Measurements from ENCODE around the gene LHFPL3. TPM values are rescaled to one million over a fixed set of nuclear protein-coding genes. Genes with fewer than 3 reads are reported as not detected.
A peak's percentile ranks its signal among the peaks of the same experiment; 100 is the strongest.

LHFPL3 gene
- total RNA-seq, 2 donors from 2014 or later: not detected

- no peak for TF ChIP-seq CTCF (IDR thresholded peaks at IDR 0.05)
- no peak overlapping the region for H3K27ac ChIP-seq
- ATAC-seq (ENCODE audit: insufficient number of reproducible peaks, low FRiP score, low read depth) (no peak), DNase-seq (ENCODE audit: low spot score) (no peak)
- H3K36me3 ChIP-seq: no peaks in the 10 kb centered on the region
- no peaks in the 10 kb centered on the region for H3K27me3 ChIP-seq (replicated peaks; ENCODE audit: insufficient read depth)
- no peak overlapping the region for H3K4me3 ChIP-seq
- H3K9me3 ChIP-seq: no peaks in the 10 kb centered on the region
- H3K4me1 ChIP-seq (ENCODE audit: control insufficient read depth in 1 of 2, low read depth in 2 of 2): peaks cover 0 to 16% of the 10 kb centered on the region in 2 donors
Observed at GRCh38 chr7:104940023-104940710, 611.8 kb downstream of the LHFPL3 start.

- H3K27me3 ChIP-seq (replicated peaks; ENCODE audit: insufficient read depth): no peaks in the 10 kb centered on the region
- H3K4me1 ChIP-seq (ENCODE audit: control insufficient read depth in 1 of 2, low read depth in 2 of 2): peaks cover 8 to 31% of the 10 kb centered on the region in 2 donors
- H3K27ac ChIP-seq: peak overlapping the region; percentile 82 to 90
- no peak for TF ChIP-seq CTCF (IDR thresholded peaks at IDR 0.05)
- H3K9me3 ChIP-seq: no peaks in the 10 kb centered on the region
- no peak overlapping the region for H3K4me3 ChIP-seq
- no peaks in the 10 kb centered on the region for H3K36me3 ChIP-seq
- no peak for ATAC-seq (ENCODE audit: insufficient number of reproducible peaks, low FRiP score, low read depth)
- DNase-seq (ENCODE audit: low spot score): no peak
Observed at GRCh38 chr7:104943502-104944343, 615.3 kb downstream of the LHFPL3 start.

GRCh38 chr7:104945599-104945956 lies 617.2 kb downstream of the LHFPL3 start:
- ATAC-seq (ENCODE audit: insufficient number of reproducible peaks, low FRiP score, low read depth): no peak
- Histone ChIP-seq H3K4me3 (peak overlapping the region; percentile 66), H3K9me3 (no peaks in the 10 kb centered on the region), H3K27ac (peak overlapping the region; percentile 82 to 90), H3K4me1 (ENCODE audit: control insufficient read depth in 1 of 2, low read depth in 2 of 2) (peaks cover 8 to 37% of the 10 kb centered on the region in 2 donors), H3K36me3 (no peaks in the 10 kb centered on the region), H3K27me3 (replicated peaks; ENCODE audit: insufficient read depth) (no peaks in the 10 kb centered on the region)
- DNase-seq (ENCODE audit: low spot score): no peak
- no peak for TF ChIP-seq CTCF (IDR thresholded peaks at IDR 0.05)

GRCh38 chr7:104946338-104946737 lies 617.9 kb downstream of the LHFPL3 start:
- H3K36me3 ChIP-seq: no peaks in the 10 kb centered on the region
- H3K27me3 ChIP-seq (replicated peaks; ENCODE audit: insufficient read depth): no peaks in the 10 kb centered on the region
- H3K4me1 ChIP-seq (ENCODE audit: control insufficient read depth in 1 of 2, low read depth in 2 of 2): peaks cover 11 to 44% of the 10 kb centered on the region in 2 donors
- ATAC-seq (ENCODE audit: insufficient number of reproducible peaks, low FRiP score, low read depth) (no peak), DNase-seq (ENCODE audit: low spot score) (no peak)
- peak overlapping the region; percentile 82 to 90 for H3K27ac ChIP-seq
- H3K9me3 ChIP-seq: no peaks in the 10 kb centered on the region
- no peak for TF ChIP-seq CTCF (IDR thresholded peaks at IDR 0.05)
- no peak overlapping the region for H3K4me3 ChIP-seq

- DNase-seq (ENCODE audit: low spot score) (no peak), ATAC-seq (ENCODE audit: insufficient number of reproducible peaks, low FRiP score, low read depth) (no peak)
- Histone ChIP-seq H3K4me1 (ENCODE audit: control insufficient read depth in 1 of 2, low read depth in 2 of 2) (peaks cover 11 to 36% of the 10 kb centered on the region in 2 donors), H3K27ac (peak overlapping the region in 1 of 2 donors; percentile 68), H3K27me3 (replicated peaks; ENCODE audit: insufficient read depth) (no peaks in the 10 kb centered on the region), H3K4me3 (no peak overlapping the region), H3K36me3 (no peaks in the 10 kb centered on the region), H3K9me3 (no peaks in the 10 kb centered on the region)
- TF ChIP-seq CTCF (IDR thresholded peaks at IDR 0.05): no peak
Observed at GRCh38 chr7:104950006-104950405, 621.6 kb downstream of the LHFPL3 start.
